ENCODE results near the gene RBM19. TPM values are rescaled to one million over a fixed set of nuclear protein-coding genes. Genes with fewer than 3 reads are reported as not detected.

RBM19 gene
- total RNA-seq, 2 donors from 2014 or later, result 38.6 to 43.1 TPM

DNA sequence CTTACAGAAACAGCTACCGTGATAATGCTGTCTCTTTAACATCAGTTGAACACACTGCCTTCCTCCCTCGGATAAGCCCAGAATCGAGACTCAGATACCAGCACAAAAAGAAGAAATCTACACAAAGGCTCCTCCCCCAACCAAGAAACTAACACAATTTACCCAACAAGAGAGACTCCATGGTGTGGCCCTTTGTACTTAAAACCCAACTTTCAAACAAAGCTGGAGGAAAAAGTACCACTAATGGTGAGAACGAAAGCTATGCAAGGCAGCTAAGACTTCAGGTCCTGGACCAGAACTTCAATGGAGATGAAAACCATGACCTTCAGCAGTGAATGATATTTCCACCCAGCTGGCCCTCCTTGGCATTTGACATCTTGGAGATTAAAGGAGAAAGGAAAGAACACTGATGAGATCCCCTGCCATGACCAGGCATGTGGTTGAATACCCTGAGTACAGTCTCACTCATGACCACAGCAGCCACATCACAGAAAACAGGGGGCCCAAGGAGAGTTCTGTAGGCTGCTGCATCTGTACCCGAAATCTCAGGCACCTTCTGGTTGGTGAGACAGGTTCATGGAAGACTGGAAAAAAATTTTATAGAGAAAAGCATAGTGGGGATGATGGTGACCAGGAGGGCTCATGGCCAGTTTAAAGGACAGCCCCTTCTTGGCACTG lies 36.7 kb downstream of the RBM19 start:
- Histone ChIP-seq H3K9me3 (ENCODE audit: control insufficient read depth, low read length) (no peaks in the 10 kb centered on the region), H3K36me3 (ENCODE audit: control insufficient read depth, insufficient read depth, low read length) (peaks cover 37% of the 10 kb centered on the region), H3K27ac (ENCODE audit: low read depth, low read length) (no peak overlapping the region), H3K4me1 (ENCODE audit: control insufficient read depth, insufficient read depth, low read length) (peaks cover 12% of the 10 kb centered on the region), H3K9ac (ENCODE audit: extremely low read depth, low read length, poor library complexity, severe bottlenecking) (no peak overlapping the region), H3K4me3 (ENCODE audit: low read length) (no peak overlapping the region), H3K27me3 (ENCODE audit: control insufficient read depth, insufficient read depth, low read length, poor library complexity, severe bottlenecking) (no peaks in the 10 kb centered on the region)
- WGBS, 2 experiments (ENCODE audit: insufficient coverage in 1 of 2, insufficient read length in 1 of 2), result 79 to 90% methylated on average over 3 to 5 of the region's 5 CpGs
- Mint-ChIP-seq H3K4me1 (peaks cover 36% of the 10 kb centered on the region), H3K36me3 (ENCODE audit: low read depth) (peaks cover 41% of the 10 kb centered on the region), H3K27ac (peak overlapping the region; percentile 11), H3K9me3 (no peaks in the 10 kb centered on the region), H3K27me3 (ENCODE audit: insufficient read depth) (no peaks in the 10 kb centered on the region), H3K4me3 (no peak overlapping the region)
- no peak for DNase-seq
- TF ChIP-seq, protein P1, sequence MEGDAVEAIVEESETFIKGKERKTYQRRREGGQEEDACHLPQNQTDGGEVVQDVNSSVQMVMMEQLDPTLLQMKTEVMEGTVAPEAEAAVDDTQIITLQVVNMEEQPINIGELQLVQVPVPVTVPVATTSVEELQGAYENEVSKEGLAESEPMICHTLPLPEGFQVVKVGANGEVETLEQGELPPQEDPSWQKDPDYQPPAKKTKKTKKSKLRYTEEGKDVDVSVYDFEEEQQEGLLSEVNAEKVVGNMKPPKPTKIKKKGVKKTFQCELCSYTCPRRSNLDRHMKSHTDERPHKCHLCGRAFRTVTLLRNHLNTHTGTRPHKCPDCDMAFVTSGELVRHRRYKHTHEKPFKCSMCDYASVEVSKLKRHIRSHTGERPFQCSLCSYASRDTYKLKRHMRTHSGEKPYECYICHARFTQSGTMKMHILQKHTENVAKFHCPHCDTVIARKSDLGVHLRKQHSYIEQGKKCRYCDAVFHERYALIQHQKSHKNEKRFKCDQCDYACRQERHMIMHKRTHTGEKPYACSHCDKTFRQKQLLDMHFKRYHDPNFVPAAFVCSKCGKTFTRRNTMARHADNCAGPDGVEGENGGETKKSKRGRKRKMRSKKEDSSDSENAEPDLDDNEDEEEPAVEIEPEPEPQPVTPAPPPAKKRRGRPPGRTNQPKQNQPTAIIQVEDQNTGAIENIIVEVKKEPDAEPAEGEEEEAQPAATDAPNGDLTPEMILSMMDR (conservative IDR thresholded peaks at IDR 0.05), result no peak

DNA sequence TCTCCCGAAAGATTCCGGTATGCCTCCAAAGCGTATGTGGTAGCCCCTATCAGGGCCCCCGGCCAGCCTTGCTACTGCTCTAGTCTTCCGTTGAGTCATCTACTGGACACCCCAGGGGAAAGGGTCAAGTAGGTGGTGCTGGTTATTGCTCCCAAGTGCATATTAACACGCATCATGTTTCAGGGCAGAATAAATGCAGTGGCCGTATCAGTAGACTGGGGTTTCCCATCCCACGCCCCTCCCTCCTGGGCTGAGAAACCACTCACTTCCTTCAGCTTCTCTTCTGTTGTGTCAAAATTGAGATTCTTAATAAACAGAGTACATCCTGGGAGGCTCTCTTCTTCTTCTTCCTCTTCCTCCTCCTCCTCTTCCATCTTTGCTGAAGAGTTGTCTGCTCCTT lies 39.3 kb downstream of the RBM19 start:
- Mint-ChIP-seq H3K4me3 (no peak overlapping the region), H3K27ac (no peak overlapping the region), H3K4me1 (peaks cover 14% of the 10 kb centered on the region), H3K36me3 (ENCODE audit: low read depth) (peaks cover 54% of the 10 kb centered on the region), H3K27me3 (ENCODE audit: insufficient read depth) (no peaks in the 10 kb centered on the region), H3K9me3 (no peaks in the 10 kb centered on the region)
- peaks cover 50% of the 10 kb centered on the region for H3K36me3 ChIP-seq (ENCODE audit: control insufficient read depth, insufficient read depth, low read length)
- no peak overlapping the region for H3K4me3 ChIP-seq (ENCODE audit: low read length)
- no peak overlapping the region for H3K27ac ChIP-seq (ENCODE audit: low read depth, low read length)
- TF ChIP-seq, protein P1 (conservative IDR thresholded peaks at IDR 0.05), result no peak
- 94 to 100% methylated on average over 3 to 8 of the region's 8 CpGs for WGBS, 2 experiments (ENCODE audit: insufficient coverage in 1 of 2, insufficient read length in 1 of 2)
- DNase-seq, result no peak
- H3K9me3 ChIP-seq (ENCODE audit: control insufficient read depth, low read length), result no peaks in the 10 kb centered on the region
- no peaks in the 10 kb centered on the region for H3K27me3 ChIP-seq (ENCODE audit: control insufficient read depth, insufficient read depth, low read length, poor library complexity, severe bottlenecking)
- H3K9ac ChIP-seq (ENCODE audit: extremely low read depth, low read length, poor library complexity, severe bottlenecking), result no peak overlapping the region
- no peaks in the 10 kb centered on the region for H3K4me1 ChIP-seq (ENCODE audit: control insufficient read depth, insufficient read depth, low read length)

DNA sequence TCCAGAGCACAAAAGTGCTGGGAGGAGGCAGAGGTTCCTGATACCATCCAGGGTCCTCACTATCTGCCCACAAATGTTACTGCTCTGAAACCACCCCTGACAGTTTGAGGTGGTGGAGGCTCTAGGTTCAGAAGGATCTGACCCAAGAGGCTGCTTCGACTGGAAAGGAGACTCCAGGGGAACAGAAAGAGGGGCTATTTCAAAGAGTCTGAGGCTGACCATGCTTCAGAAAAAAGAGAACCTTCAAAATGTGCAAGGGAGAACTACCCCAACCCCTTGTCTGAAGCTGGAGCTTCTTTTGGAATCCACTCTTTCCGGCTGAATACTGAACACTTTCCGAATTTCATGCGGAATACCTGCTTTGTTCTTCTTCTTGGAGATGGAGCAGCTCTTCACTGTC lies 41.8 kb downstream of the RBM19 start:
- H3K9me3 ChIP-seq (ENCODE audit: control insufficient read depth, low read length), result no peaks in the 10 kb centered on the region
- no peak overlapping the region for H3K4me3 Mint-ChIP-seq
- TF ChIP-seq, protein P1 (conservative IDR thresholded peaks at IDR 0.05), result no peak
- peaks cover 64% of the 10 kb centered on the region for H3K36me3 Mint-ChIP-seq (ENCODE audit: low read depth)
- no peaks in the 10 kb centered on the region for H3K4me1 ChIP-seq (ENCODE audit: control insufficient read depth, insufficient read depth, low read length)
- H3K36me3 ChIP-seq (ENCODE audit: control insufficient read depth, insufficient read depth, low read length), result peaks cover 60% of the 10 kb centered on the region
- H3K27ac Mint-ChIP-seq, result no peak overlapping the region
- H3K9me3 Mint-ChIP-seq, result no peaks in the 10 kb centered on the region
- no peak overlapping the region for H3K9ac ChIP-seq (ENCODE audit: extremely low read depth, low read length, poor library complexity, severe bottlenecking)
- 61 to 68% methylated on average over 3 to 4 of the region's 4 CpGs for WGBS, 2 experiments (ENCODE audit: insufficient coverage in 1 of 2, insufficient read length in 1 of 2)
- H3K27me3 Mint-ChIP-seq (ENCODE audit: insufficient read depth), result no peaks in the 10 kb centered on the region
- no peaks in the 10 kb centered on the region for H3K27me3 ChIP-seq (ENCODE audit: control insufficient read depth, insufficient read depth, low read length, poor library complexity, severe bottlenecking)
- DNase-seq, result no peak
- peaks cover 6% of the 10 kb centered on the region for H3K4me1 Mint-ChIP-seq
- no peak overlapping the region for H3K4me3 ChIP-seq (ENCODE audit: low read length)
- H3K27ac ChIP-seq (ENCODE audit: low read depth, low read length), result no peak overlapping the region
